ENCODE data around the gene EEFSEC. TPM values are rescaled to one million over a fixed set of nuclear protein-coding genes. Genes with fewer than 3 reads are reported as not detected.

Gene EEFSEC
- total RNA-seq, 1 donor from 2014 or later: 0.92 TPM

DNA sequence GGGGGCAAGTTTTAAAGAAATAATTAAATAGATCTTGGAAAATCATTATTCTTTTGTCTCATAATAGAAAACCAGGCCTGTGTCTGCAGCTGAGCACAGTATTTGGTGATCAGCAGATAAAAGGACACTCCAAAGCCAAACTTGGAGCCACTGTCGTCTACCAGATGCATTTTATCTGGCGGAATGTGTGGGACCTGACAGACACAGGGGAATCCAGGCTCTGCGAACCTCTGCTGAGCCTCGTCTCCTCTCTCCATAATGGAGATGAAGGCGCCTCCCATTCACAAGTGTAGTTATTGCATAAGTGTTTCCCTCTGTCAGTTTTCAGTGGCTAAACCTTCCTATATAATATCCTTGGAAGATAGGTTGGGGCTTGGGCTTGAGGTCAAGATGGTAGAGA is 42.1 kb downstream of the EEFSEC start:
- Mint-ChIP-seq H3K27me3 (ENCODE audit: insufficient read depth, low read depth) (no peaks in the 10 kb centered on the region), H3K27ac (no peak overlapping the region), H3K4me3 (no peak overlapping the region), H3K4me1 (peaks cover 42% of the 10 kb centered on the region), H3K36me3 (no peaks in the 10 kb centered on the region), H3K9me3 (no peaks in the 10 kb centered on the region)
- no peaks in the 10 kb centered on the region for H3K36me3 ChIP-seq
- no peak overlapping the region for H3K27ac ChIP-seq
- no peak overlapping the region for H3K9ac ChIP-seq
- TF ChIP-seq CTCF (IDR thresholded peaks at IDR 0.05) (no peak), EZH2phosphoT487 (IDR thresholded peaks at IDR 0.05) (no peak), EZH2 (IDR thresholded peaks at IDR 0.05) (no peak)
- no peak overlapping the region for H3K4me2 ChIP-seq
- peaks cover 39% of the 10 kb centered on the region for H3K4me1 ChIP-seq
- H3F3A ChIP-seq (ENCODE audit: low read depth): peaks cover 16% of the 10 kb centered on the region
- H3K79me2 ChIP-seq (ENCODE audit: low read depth): no peaks in the 10 kb centered on the region
- no peak for DNase-seq (ENCODE audit: low spot score)
- no peaks in the 10 kb centered on the region for H4K20me1 ChIP-seq (ENCODE audit: low read depth)
- H2AFZ ChIP-seq (replicated peaks): no peak overlapping the region
- H3K9me3 ChIP-seq (ENCODE audit: low read depth): no peaks in the 10 kb centered on the region
- H3K4me3 ChIP-seq: no peak overlapping the region
- H3K27me3 ChIP-seq: no peaks in the 10 kb centered on the region

GRCh38 chr3:128195802-128196201 is 42.5 kb downstream of the EEFSEC start:
- Mint-ChIP-seq H3K4me3 (no peak overlapping the region), H3K27me3 (ENCODE audit: insufficient read depth, low read depth) (no peaks in the 10 kb centered on the region), H3K4me1 (peaks cover 42% of the 10 kb centered on the region), H3K27ac (no peak overlapping the region), H3K9me3 (no peaks in the 10 kb centered on the region), H3K36me3 (peaks cover 3% of the 10 kb centered on the region)
- Histone ChIP-seq H3K27me3 (no peaks in the 10 kb centered on the region), H3K4me2 (no peak overlapping the region), H3F3A (ENCODE audit: low read depth) (peaks cover 16% of the 10 kb centered on the region), H3K36me3 (no peaks in the 10 kb centered on the region), H3K9me3 (ENCODE audit: low read depth) (no peaks in the 10 kb centered on the region), H4K20me1 (ENCODE audit: low read depth) (no peaks in the 10 kb centered on the region), H3K79me2 (ENCODE audit: low read depth) (no peaks in the 10 kb centered on the region), H2AFZ (replicated peaks) (no peak overlapping the region), H3K9ac (no peak overlapping the region), H3K4me1 (peaks cover 39% of the 10 kb centered on the region), H3K4me3 (no peak overlapping the region), H3K27ac (no peak overlapping the region)
- TF ChIP-seq CTCF (IDR thresholded peaks at IDR 0.05) (no peak), EZH2 (IDR thresholded peaks at IDR 0.05) (no peak), EZH2phosphoT487 (IDR thresholded peaks at IDR 0.05) (no peak)
- no peak for DNase-seq (ENCODE audit: low spot score)

DNA sequence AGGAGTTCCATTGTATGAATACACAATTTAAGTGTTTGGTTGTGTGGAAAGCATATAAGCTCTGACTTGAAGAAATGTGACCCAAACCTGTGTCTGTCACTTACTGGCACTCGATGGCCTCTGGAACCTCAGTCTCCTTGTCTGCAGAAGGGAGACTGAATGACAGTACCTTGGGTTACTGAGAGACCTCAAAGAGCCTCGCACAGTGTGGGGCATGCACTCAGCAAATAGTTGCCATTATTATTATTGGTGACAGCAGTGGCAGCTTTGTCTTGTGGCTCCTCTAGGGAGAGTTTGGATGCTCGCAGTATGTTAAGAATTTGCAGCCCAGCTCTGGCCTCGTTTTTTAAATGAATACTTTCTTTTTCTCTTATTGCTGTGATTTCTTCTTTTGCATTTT is 43.4 kb downstream of the EEFSEC start:
- DNase-seq (ENCODE audit: low spot score): peak; percentile 32
- no peaks in the 10 kb centered on the region for H3K79me2 ChIP-seq (ENCODE audit: low read depth)
- no peak overlapping the region for H3K4me3 Mint-ChIP-seq
- no peak overlapping the region for H3K4me3 ChIP-seq
- H3K36me3 Mint-ChIP-seq: peaks cover 3% of the 10 kb centered on the region
- no peak for TF ChIP-seq CTCF (IDR thresholded peaks at IDR 0.05)
- TF ChIP-seq EZH2phosphoT487 (IDR thresholded peaks at IDR 0.05): no peak
- TF ChIP-seq EZH2 (IDR thresholded peaks at IDR 0.05): no peak
- no peak overlapping the region for H3K9ac ChIP-seq
- H3K36me3 ChIP-seq: no peaks in the 10 kb centered on the region
- H4K20me1 ChIP-seq (ENCODE audit: low read depth): no peaks in the 10 kb centered on the region
- peaks cover 16% of the 10 kb centered on the region for H3F3A ChIP-seq (ENCODE audit: low read depth)
- no peak overlapping the region for H3K27ac ChIP-seq
- peaks cover 42% of the 10 kb centered on the region for H3K4me1 Mint-ChIP-seq
- H3K4me2 ChIP-seq: no peak overlapping the region
- H3K27me3 ChIP-seq: no peaks in the 10 kb centered on the region
- no peaks in the 10 kb centered on the region for H3K9me3 ChIP-seq (ENCODE audit: low read depth)
- peak overlapping the region; percentile 6 for H3K27ac Mint-ChIP-seq
- H2AFZ ChIP-seq (replicated peaks): no peak overlapping the region
- H3K9me3 Mint-ChIP-seq: no peaks in the 10 kb centered on the region
- H3K4me1 ChIP-seq: peaks cover 39% of the 10 kb centered on the region
- no peaks in the 10 kb centered on the region for H3K27me3 Mint-ChIP-seq (ENCODE audit: insufficient read depth, low read depth)
